Endodermal cell (in vitro differentiated cells): ENCODE results near the gene ST3GAL4. TPM values are rescaled to one million over a fixed set of nuclear protein-coding genes. Genes with fewer than 3 reads are reported as not detected.

ENCODE experiments used
- DNase-seq: peaks from one replicate; pipeline ENCODE4 v3.0.0-alpha.2; 2017
- H3K27ac ChIP-seq: 2 replicates; pipeline ENCODE4 v1.5.1; 2013; ENCODE audit warnings: mild to moderate bottlenecking, low read depth, low read length, moderate library complexity
- H3K27me3 ChIP-seq: 2 replicates; pipeline ENCODE4 v1.6.1; 2013; ENCODE audit warnings: mild to moderate bottlenecking, low read length, moderate library complexity; ENCODE audit not compliant: insufficient read depth, control insufficient read depth, poor library complexity, severe bottlenecking
- H3K36me3 ChIP-seq: 2 replicates; pipeline ENCODE4 v1.7.0; 2013; ENCODE audit warnings: mild to moderate bottlenecking, low read length, moderate library complexity; ENCODE audit not compliant: control insufficient read depth, insufficient read depth
- H3K4me1 ChIP-seq: one replicate; pipeline ENCODE4 v1.7.0; 2013; ENCODE audit warnings: low read length; ENCODE audit not compliant: control insufficient read depth, insufficient read depth
- H3K4me3 ChIP-seq: 2 replicates; pipeline ENCODE4 v1.5.1; 2013; ENCODE audit warnings: mild to moderate bottlenecking, low read length, moderate library complexity
- H3K9ac ChIP-seq: 2 replicates; pipeline ENCODE4 v1.6.1; 2013; ENCODE audit warnings: mild to moderate bottlenecking, low read length, moderate library complexity; ENCODE audit not compliant: poor library complexity, severe bottlenecking; ENCODE audit errors: extremely low read depth
- H3K9me3 ChIP-seq: 2 replicates; pipeline ENCODE4 v1.6.1; 2013; ENCODE audit warnings: mild to moderate bottlenecking, low read length, moderate library complexity; ENCODE audit not compliant: control insufficient read depth
- H3K27ac Mint-ChIP-seq: 2 replicates; pipeline ENCODE4 v1.8.0; 2020; ENCODE audit warnings: mixed read lengths
- H3K27me3 Mint-ChIP-seq: 2 replicates; pipeline ENCODE4 v1.8.0; 2021; ENCODE audit warnings: mild to moderate bottlenecking, mixed read lengths; ENCODE audit not compliant: insufficient read depth
- H3K36me3 Mint-ChIP-seq: 2 replicates; pipeline ENCODE4 v1.8.0; 2020; ENCODE audit warnings: low read depth, mixed read lengths
- H3K4me1 Mint-ChIP-seq: 2 replicates; pipeline ENCODE4 v1.8.0; 2020; ENCODE audit warnings: mixed read lengths
- H3K4me3 Mint-ChIP-seq: 2 replicates; pipeline ENCODE4 v1.8.0; 2020; ENCODE audit warnings: mild to moderate bottlenecking, moderate library complexity, mixed read lengths
- H3K9me3 Mint-ChIP-seq: 2 replicates; pipeline ENCODE4 v1.8.0; 2020; ENCODE audit warnings: mild to moderate bottlenecking, mixed read lengths
- WGBS, 2 experiments: methylation state at CpG; one replicate each; pipeline versions ENCODE4 v1.1.5 to v1.1.7; 2013; ENCODE audit warnings: missing lambda C conversion rate in 2 of 2, mixed read lengths in 1 of 2; ENCODE audit not compliant: insufficient coverage in 1 of 2, insufficient read length in 1 of 2; 5-methylcytosine and 5-hydroxymethylcytosine counted together
- total RNA-seq, 2 donors: library from RNA; stranded (reverse); fragmentation: NEBNext Ultra II Directional in 1 of 2; extraction: Animal tissue kit (Norgen Biotek cat#: 25700) in 1 of 2; gene quantifications; 2 replicates in 1 of 2; 3 replicates in 1 of 2; pipeline ENCODE4 v1.2.1, GENCODE V29; 2021
- TF ChIP-seq, protein P1 (sequence below): fragments of 200-600 bp; sonication (generic); conservative IDR thresholded peaks from 2 replicates; pipeline ENCODE4 v1.5.0; 2021; ENCODE audit warnings: antibody characterized with exemption, mild to moderate bottlenecking

The ST3GAL4 gene
- total RNA-seq, 2 donors from 2014 or later = 16.5 to 21.5 TPM

DNA sequence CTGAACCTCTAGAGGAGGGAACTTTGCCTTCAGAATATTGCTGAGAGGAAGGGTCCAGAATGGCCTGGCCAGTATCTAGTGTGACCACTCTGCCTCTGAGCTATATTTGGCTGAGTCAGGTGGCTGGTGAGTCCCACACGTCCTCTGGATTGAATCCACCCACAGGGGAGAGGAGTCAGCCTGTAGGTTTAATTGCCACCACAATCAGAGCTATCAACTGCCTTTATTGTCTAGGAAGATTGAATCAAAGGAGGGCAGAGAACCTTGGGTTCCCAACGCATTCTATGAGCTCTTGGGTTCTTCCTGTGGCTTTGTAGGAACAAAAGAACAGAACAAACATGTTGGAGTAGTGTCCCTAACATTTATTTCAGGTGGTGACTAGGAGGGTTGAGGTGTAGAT is 67.7 kb downstream of the ST3GAL4 start:
- Mint-ChIP-seq H3K27me3 (peaks cover 50% of the 10 kb centered on the region), H3K9me3 (no peaks in the 10 kb centered on the region), H3K4me1 (peaks cover 9% of the 10 kb centered on the region), H3K4me3 (no peak overlapping the region), H3K36me3 (no peaks in the 10 kb centered on the region), H3K27ac (no peak overlapping the region)
- peaks cover 58% of the 10 kb centered on the region for H3K27me3 ChIP-seq
- no peak overlapping the region for H3K27ac ChIP-seq
- TF ChIP-seq, protein P1, sequence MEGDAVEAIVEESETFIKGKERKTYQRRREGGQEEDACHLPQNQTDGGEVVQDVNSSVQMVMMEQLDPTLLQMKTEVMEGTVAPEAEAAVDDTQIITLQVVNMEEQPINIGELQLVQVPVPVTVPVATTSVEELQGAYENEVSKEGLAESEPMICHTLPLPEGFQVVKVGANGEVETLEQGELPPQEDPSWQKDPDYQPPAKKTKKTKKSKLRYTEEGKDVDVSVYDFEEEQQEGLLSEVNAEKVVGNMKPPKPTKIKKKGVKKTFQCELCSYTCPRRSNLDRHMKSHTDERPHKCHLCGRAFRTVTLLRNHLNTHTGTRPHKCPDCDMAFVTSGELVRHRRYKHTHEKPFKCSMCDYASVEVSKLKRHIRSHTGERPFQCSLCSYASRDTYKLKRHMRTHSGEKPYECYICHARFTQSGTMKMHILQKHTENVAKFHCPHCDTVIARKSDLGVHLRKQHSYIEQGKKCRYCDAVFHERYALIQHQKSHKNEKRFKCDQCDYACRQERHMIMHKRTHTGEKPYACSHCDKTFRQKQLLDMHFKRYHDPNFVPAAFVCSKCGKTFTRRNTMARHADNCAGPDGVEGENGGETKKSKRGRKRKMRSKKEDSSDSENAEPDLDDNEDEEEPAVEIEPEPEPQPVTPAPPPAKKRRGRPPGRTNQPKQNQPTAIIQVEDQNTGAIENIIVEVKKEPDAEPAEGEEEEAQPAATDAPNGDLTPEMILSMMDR = no peak
- no peak overlapping the region for H3K9ac ChIP-seq
- WGBS, 2 experiments = 60 to 88% methylated on average over 1 to 2 of the region's 2 CpGs
- no peaks in the 10 kb centered on the region for H3K36me3 ChIP-seq
- no peak for DNase-seq
- no peaks in the 10 kb centered on the region for H3K9me3 ChIP-seq
- no peak overlapping the region for H3K4me3 ChIP-seq
- H3K4me1 ChIP-seq = no peaks in the 10 kb centered on the region

DNA sequence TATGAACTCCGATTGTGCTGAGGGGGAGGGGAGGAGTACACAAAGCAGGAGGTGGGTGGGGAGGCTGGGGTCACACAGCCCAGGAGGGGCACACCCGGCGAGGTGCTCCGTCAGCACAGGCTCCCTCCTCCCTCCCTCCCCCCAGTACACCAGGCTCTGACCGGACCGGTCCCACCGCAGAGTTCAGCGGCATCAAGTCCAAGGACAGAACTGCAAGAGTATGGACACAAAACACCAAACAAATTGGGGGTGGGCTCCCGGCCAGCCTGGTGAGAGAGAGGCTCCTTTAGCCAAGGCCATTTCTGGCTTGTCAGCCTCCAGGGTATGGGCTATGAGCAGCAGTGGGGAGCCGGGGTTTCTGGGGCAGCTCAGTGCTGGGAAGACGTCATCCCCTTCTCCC is 68.3 kb downstream of the ST3GAL4 start:
- Mint-ChIP-seq H3K9me3 (no peaks in the 10 kb centered on the region), H3K4me3 (no peak overlapping the region), H3K27me3 (peaks cover 44% of the 10 kb centered on the region), H3K4me1 (peaks cover 9% of the 10 kb centered on the region), H3K36me3 (no peaks in the 10 kb centered on the region), H3K27ac (no peak overlapping the region)
- Histone ChIP-seq H3K36me3 (no peaks in the 10 kb centered on the region), H3K4me3 (no peak overlapping the region), H3K9me3 (no peaks in the 10 kb centered on the region), H3K27ac (no peak overlapping the region), H3K4me1 (no peaks in the 10 kb centered on the region), H3K27me3 (peaks cover 52% of the 10 kb centered on the region), H3K9ac (no peak overlapping the region)
- TF ChIP-seq, protein P1 = no peak
- no peak for DNase-seq
- 87 to 88% methylated on average over 3 to 11 of the region's 11 CpGs for WGBS, 2 experiments

DNA sequence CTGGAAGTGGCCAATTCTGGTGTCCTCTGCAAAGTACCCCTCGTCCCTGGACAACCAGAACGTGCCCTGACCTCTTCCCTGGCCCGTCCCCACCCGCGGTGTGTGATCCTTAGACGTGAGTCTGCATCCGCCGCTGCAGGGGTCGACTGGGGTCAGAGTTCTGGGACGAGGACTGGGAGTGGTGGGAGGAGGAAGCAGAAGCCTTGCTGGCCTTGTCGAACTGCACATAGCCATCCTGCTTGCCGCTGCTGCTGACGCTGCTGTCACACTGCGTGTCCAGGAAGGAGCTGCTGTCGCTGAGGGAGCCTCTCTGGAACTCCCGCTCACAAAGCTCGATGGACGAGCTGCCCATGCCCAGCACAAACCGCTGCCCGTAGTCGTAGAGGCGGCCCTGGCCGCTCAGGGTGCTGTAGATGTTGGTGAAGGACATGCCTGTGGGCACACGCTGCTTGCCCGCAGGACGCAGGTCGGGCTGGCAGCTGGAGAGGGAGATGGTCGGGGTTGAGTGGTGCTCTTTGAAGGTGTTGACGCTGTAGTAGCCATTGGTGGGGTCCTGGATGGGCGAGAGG is 69.1 kb downstream of the ST3GAL4 start:
- no peak overlapping the region for H3K4me3 Mint-ChIP-seq
- no peak for DNase-seq
- TF ChIP-seq, protein P1 = no peak
- Histone ChIP-seq H3K9me3 (no peaks in the 10 kb centered on the region), H3K27ac (no peak overlapping the region), H3K36me3 (no peaks in the 10 kb centered on the region), H3K27me3 (peaks cover 44% of the 10 kb centered on the region), H3K4me1 (no peaks in the 10 kb centered on the region), H3K4me3 (no peak overlapping the region), H3K9ac (no peak overlapping the region)
- H3K27me3 Mint-ChIP-seq = peaks cover 42% of the 10 kb centered on the region
- H3K9me3 Mint-ChIP-seq = no peaks in the 10 kb centered on the region
- H3K4me1 Mint-ChIP-seq = peaks cover 9% of the 10 kb centered on the region
- H3K27ac Mint-ChIP-seq = no peak overlapping the region
- 87 to 92% methylated on average over 21 to 30 of the region's 30 CpGs for WGBS, 2 experiments
- H3K36me3 Mint-ChIP-seq = no peaks in the 10 kb centered on the region
